Measurements from ENCODE around the gene THADA.

DNA sequence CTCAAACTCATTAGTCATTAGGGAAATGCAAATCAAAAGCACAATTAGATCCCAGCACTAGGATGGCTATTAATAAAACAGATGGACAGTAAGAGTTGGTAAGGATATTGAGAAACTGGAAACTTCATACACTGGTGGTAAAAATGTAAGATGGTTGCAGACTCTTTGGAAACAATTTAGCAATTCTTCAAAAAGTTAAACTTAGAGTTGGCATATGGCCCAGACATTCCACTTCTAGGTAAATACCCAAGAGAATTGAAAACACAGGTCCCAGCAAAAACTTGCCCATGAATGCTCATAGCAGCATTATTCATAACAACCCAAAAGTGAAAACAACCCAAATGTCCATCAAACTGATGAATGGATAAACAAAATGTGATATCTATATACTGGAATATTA, 284.6 kb downstream of the THADA start:
- TF ChIP-seq ETV6 (CRISPR knock-in tag; IDR thresholded peaks at IDR 0.05) (no peak), ZNF121 (CRISPR knock-in tag; IDR thresholded peaks at IDR 0.05) (no peak), ELF4 (CRISPR knock-in tag; IDR thresholded peaks at IDR 0.05; ENCODE audit: low read depth) (no peak)
- TF ChIP-seq, protein P1, sequence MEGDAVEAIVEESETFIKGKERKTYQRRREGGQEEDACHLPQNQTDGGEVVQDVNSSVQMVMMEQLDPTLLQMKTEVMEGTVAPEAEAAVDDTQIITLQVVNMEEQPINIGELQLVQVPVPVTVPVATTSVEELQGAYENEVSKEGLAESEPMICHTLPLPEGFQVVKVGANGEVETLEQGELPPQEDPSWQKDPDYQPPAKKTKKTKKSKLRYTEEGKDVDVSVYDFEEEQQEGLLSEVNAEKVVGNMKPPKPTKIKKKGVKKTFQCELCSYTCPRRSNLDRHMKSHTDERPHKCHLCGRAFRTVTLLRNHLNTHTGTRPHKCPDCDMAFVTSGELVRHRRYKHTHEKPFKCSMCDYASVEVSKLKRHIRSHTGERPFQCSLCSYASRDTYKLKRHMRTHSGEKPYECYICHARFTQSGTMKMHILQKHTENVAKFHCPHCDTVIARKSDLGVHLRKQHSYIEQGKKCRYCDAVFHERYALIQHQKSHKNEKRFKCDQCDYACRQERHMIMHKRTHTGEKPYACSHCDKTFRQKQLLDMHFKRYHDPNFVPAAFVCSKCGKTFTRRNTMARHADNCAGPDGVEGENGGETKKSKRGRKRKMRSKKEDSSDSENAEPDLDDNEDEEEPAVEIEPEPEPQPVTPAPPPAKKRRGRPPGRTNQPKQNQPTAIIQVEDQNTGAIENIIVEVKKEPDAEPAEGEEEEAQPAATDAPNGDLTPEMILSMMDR (IDR thresholded peaks at IDR 0.05) = no peak
- TF ChIP-seq, protein P2, sequence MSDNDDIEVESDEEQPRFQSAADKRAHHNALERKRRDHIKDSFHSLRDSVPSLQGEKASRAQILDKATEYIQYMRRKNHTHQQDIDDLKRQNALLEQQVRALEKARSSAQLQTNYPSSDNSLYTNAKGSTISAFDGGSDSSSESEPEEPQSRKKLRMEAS (CRISPR knock-in tag; IDR thresholded peaks at IDR 0.05) = no peak
